Hepatocyte (in vitro differentiated cells): Measurements from ENCODE around the gene GALNT17. TPM values are rescaled to one million over a fixed set of nuclear protein-coding genes. Genes with fewer than 3 reads are reported as not detected.
A peak's percentile ranks its signal among the peaks of the same experiment; 100 is the strongest.

Experiments
- DNase-seq: peaks from one replicate; pipeline ENCODE4 v3.0.0-alpha.2; 2016; ENCODE audit warnings: low spot score
- H2AFZ ChIP-seq: fragments of 200-600 bp; sonication (generic); 2 replicates; pipeline ENCODE4 v1.6.0; 2016; ENCODE audit warnings: antibody characterized with exemption, mild to moderate bottlenecking
- H3K27ac ChIP-seq: fragments of 200-600 bp; sonication (generic); 2 replicates; pipeline ENCODE4 v1.5.1; 2016; ENCODE audit warnings: mild to moderate bottlenecking
- H3K27me3 ChIP-seq: fragments of 200-600 bp; sonication (generic); 2 replicates; pipeline ENCODE4 v1.6.1; 2016
- H3K36me3 ChIP-seq: fragments of 200-600 bp; sonication (generic); replicated peaks from 2 replicates; pipeline ENCODE4 v1.5.1; 2016; ENCODE audit warnings: low read depth; ENCODE audit not compliant: insufficient read depth
- H3K4me1 ChIP-seq: fragments of 200-600 bp; sonication (generic); 2 replicates; pipeline ENCODE4 v1.5.1; 2016; ENCODE audit warnings: mild to moderate bottlenecking, moderate library complexity; ENCODE audit not compliant: insufficient read depth
- H3K4me2 ChIP-seq: fragments of 200-600 bp; sonication (generic); 2 replicates; pipeline ENCODE4 v1.6.0; 2016
- H3K4me3 ChIP-seq: fragments of 200-600 bp; sonication (generic); 2 replicates; pipeline ENCODE4 v1.5.1; 2016; ENCODE audit warnings: mild to moderate bottlenecking
- H3K79me2 ChIP-seq: fragments of 200-600 bp; sonication (generic); 2 replicates; pipeline ENCODE4 v1.6.0; 2017; ENCODE audit warnings: mild to moderate bottlenecking
- H3K9me2 ChIP-seq: fragments of 200-600 bp; sonication (generic); replicated peaks from 2 replicates; pipeline ENCODE4 v1.6.0; 2017; ENCODE audit warnings: mild to moderate bottlenecking; ENCODE audit not compliant: insufficient read depth
- H3K9me3 ChIP-seq: fragments of 200-600 bp; sonication (generic); 2 replicates; pipeline ENCODE4 v1.5.1; 2016; ENCODE audit warnings: low read depth, mild to moderate bottlenecking
- H4K20me1 ChIP-seq: fragments of 200-600 bp; sonication (generic); 2 replicates; pipeline ENCODE4 v1.6.0; 2016; ENCODE audit warnings: mild to moderate bottlenecking; ENCODE audit not compliant: insufficient read depth, poor library complexity, severe bottlenecking
- EZH2 ChIP-seq: fragments of 200-600 bp; sonication (generic); IDR thresholded peaks from 2 replicates; pipeline ENCODE4 v1.6.1; 2016; ENCODE audit warnings: antibody characterized with exemption, mild to moderate bottlenecking, borderline replicate concordance
- EZH2phosphoT487 ChIP-seq: fragments of 200-600 bp; sonication (generic); IDR thresholded peaks from one replicate; pipeline ENCODE4 v1.6.1; 2018; ENCODE audit warnings: antibody characterized with exemption, mild to moderate bottlenecking, low read depth, moderate library complexity; ENCODE audit not compliant: unreplicated experiment, severe bottlenecking
- WGBS: methylation state at CpG from one replicate; pipeline ENCODE4 v1.1.6; 2016; ENCODE audit warnings: low lambda C conversion rate; ENCODE audit errors: missing lambda C conversion rate; 5-methylcytosine and 5-hydroxymethylcytosine counted together
- polyA plus RNA-seq: library from polyadenylated mRNA; unstranded; fragments of >200 nt; fragmentation: Nextera tagmentation; extraction: Ambion mirVana; gene quantifications from 2 replicates; pipeline ENCODE4 v1.2.1, GENCODE V29; 2016
- total RNA-seq: library from RNA; depleted of rRNA; stranded (reverse); fragments of >200 nt; gene quantifications from 2 replicates; pipeline ENCODE4 v1.2.3, GENCODE V29; 2014
- TF ChIP-seq, protein P1 (sequence below): fragments of 200-600 bp; sonication (generic); IDR thresholded peaks from 2 replicates; pipeline ENCODE4 v1.5.1; 2016; ENCODE audit warnings: antibody characterized with exemption, mild to moderate bottlenecking; ENCODE audit not compliant: poor library complexity

GALNT17 gene
- total and polyA plus RNA-seq, 2 experiments from 2014 or later, result 4.3 to 8.1 TPM

DNA sequence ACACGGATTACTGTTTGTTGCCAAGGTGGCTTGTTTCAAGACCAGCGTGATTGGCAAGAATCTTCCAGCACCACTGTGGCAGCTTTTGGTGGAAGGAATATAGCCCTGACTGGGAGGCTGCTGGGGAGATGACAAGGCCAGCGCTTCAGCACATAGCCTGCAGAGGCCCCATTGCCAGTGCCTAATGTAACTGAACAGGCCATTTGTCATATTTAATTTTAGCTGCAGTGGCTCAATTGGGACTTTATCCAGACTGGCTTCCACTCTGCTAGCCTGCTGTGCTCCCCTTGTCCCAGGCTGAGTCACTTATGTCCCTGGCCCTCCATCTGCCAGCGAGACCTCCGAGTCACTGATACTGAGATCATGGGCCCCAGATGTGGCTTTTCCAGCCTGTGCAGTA, 483.1 kb downstream of the GALNT17 start:
- Histone ChIP-seq H3K4me2 (no peak overlapping the region), H2AFZ (no peak overlapping the region), H3K27me3 (no peaks in the 10 kb centered on the region), H3K79me2 (no peaks in the 10 kb centered on the region), H3K9me2 (no peaks in the 10 kb centered on the region), H3K4me3 (no peak overlapping the region), H3K4me1 (no peaks in the 10 kb centered on the region), H3K9me3 (no peaks in the 10 kb centered on the region), H4K20me1 (no peaks in the 10 kb centered on the region), H3K36me3 (no peaks in the 10 kb centered on the region), H3K27ac (no peak overlapping the region)
- TF ChIP-seq, protein P1, sequence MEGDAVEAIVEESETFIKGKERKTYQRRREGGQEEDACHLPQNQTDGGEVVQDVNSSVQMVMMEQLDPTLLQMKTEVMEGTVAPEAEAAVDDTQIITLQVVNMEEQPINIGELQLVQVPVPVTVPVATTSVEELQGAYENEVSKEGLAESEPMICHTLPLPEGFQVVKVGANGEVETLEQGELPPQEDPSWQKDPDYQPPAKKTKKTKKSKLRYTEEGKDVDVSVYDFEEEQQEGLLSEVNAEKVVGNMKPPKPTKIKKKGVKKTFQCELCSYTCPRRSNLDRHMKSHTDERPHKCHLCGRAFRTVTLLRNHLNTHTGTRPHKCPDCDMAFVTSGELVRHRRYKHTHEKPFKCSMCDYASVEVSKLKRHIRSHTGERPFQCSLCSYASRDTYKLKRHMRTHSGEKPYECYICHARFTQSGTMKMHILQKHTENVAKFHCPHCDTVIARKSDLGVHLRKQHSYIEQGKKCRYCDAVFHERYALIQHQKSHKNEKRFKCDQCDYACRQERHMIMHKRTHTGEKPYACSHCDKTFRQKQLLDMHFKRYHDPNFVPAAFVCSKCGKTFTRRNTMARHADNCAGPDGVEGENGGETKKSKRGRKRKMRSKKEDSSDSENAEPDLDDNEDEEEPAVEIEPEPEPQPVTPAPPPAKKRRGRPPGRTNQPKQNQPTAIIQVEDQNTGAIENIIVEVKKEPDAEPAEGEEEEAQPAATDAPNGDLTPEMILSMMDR, result no peak
- TF ChIP-seq EZH2 (no peak), EZH2phosphoT487 (no peak)
- 67% methylated on average over 5 of the region's 5 CpGs for WGBS
- no peak for DNase-seq

DNA sequence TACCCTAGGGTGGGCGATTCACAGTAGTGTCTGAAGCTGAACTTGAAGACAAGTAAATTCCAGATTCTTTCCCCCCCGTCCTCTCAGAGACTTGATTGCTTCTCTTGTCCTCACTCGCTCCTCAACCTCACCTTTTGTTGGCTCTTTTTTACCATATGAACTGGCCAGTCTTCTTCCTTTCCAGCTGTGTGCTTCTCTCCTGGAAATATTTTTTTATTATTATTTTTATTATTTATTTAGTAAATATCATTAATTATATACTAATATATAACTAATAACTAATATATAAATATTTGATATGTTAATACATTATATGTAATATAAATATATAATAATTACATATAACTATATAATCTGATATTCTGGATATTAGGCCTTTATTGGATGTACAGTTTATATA, 484.3 kb downstream of the GALNT17 start:
- Histone ChIP-seq H3K4me1 (no peaks in the 10 kb centered on the region), H3K27me3 (no peaks in the 10 kb centered on the region), H4K20me1 (no peaks in the 10 kb centered on the region), H3K9me2 (no peaks in the 10 kb centered on the region), H3K4me2 (no peak overlapping the region), H2AFZ (no peak overlapping the region), H3K79me2 (no peaks in the 10 kb centered on the region), H3K27ac (no peak overlapping the region), H3K36me3 (no peaks in the 10 kb centered on the region), H3K9me3 (no peaks in the 10 kb centered on the region), H3K4me3 (no peak overlapping the region)
- no peak for DNase-seq
- 97% methylated on average over 3 of the region's 3 CpGs for WGBS
- TF ChIP-seq EZH2phosphoT487, result no peak
- TF ChIP-seq EZH2, result no peak
- TF ChIP-seq, protein P1, result no peak

DNA sequence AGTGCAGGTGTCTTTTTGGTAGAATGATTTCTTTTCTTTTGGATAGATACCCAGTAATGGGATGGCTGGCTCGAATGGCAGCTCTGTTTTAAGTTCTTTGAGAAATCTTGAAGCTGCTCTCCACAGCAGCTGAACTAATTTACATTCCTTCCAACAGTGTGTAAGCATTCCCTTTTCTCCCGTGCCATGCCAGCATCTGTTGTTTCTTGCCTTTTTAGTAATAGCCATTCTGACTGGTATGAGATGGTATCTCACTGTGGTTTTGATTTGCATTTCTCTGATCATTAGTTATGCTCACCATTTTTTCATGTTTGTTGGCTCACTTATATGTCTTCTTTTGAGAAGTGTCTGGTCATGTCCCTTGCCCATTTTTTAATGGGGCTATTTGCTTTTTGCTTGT, 486.3 kb downstream of the GALNT17 start:
- no peak for DNase-seq
- no peak overlapping the region for H3K27ac ChIP-seq
- no peaks in the 10 kb centered on the region for H3K36me3 ChIP-seq
- no peak overlapping the region for H3K4me2 ChIP-seq
- H3K79me2 ChIP-seq, result no peaks in the 10 kb centered on the region
- no peak overlapping the region for H2AFZ ChIP-seq
- H3K9me2 ChIP-seq, result no peaks in the 10 kb centered on the region
- H3K4me1 ChIP-seq, result no peaks in the 10 kb centered on the region
- no peaks in the 10 kb centered on the region for H4K20me1 ChIP-seq
- TF ChIP-seq EZH2phosphoT487 (no peak), EZH2 (no peak)
- TF ChIP-seq, protein P1, result no peak
- WGBS, result 56% methylated on average over 2 of the region's 2 CpGs
- H3K27me3 ChIP-seq, result no peaks in the 10 kb centered on the region
- no peaks in the 10 kb centered on the region for H3K9me3 ChIP-seq
- H3K4me3 ChIP-seq, result no peak overlapping the region

DNA sequence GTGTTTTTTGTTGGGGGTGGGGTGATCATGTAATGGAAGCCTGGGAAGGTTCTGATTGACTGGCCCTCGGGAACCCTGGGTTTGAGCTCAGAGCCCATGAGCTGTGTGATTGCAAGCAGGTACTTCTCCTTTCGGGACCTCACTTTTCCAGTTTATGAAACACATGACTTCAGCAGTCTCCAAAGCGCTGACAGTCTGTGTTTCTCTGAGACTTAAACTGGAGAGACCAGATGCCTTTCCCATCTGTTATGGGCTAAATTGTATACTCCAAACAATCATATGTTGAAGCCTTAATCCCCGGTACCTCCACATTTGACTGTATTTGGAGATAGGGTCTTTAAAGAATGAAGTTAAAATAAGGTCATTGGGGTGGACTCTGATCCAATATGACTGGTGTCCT, 493.6 kb downstream of the GALNT17 start:
- DNase-seq, result peak; percentile 13
- no peaks in the 10 kb centered on the region for H3K9me3 ChIP-seq
- H3K27ac ChIP-seq, result no peak overlapping the region
- 67% methylated on average over 4 of the region's 4 CpGs for WGBS
- no peak overlapping the region for H3K4me2 ChIP-seq
- no peaks in the 10 kb centered on the region for H3K79me2 ChIP-seq
- H3K27me3 ChIP-seq, result no peaks in the 10 kb centered on the region
- no peak for TF ChIP-seq EZH2
- TF ChIP-seq, protein P1, result no peak
- TF ChIP-seq EZH2phosphoT487, result no peak
- no peaks in the 10 kb centered on the region for H3K9me2 ChIP-seq
- H3K4me3 ChIP-seq, result no peak overlapping the region
- no peaks in the 10 kb centered on the region for H4K20me1 ChIP-seq
- no peaks in the 10 kb centered on the region for H3K4me1 ChIP-seq
- no peak overlapping the region for H2AFZ ChIP-seq
- no peaks in the 10 kb centered on the region for H3K36me3 ChIP-seq
